ENCODE measurements around the gene PLEKHH2. TPM values are rescaled to one million over a fixed set of nuclear protein-coding genes. Genes with fewer than 3 reads are reported as not detected.

PLEKHH2 gene
- polyA plus RNA-seq, 3 donors: not detected

- intact Hi-C loops (cut with micrococcal nuclease): no loop called here
- H2AFZ ChIP-seq (ENCODE audit: insufficient read depth, low read depth, low read length, poor library complexity, severe bottlenecking): no peak overlapping the region
- Mint-ChIP-seq H3K27ac (peak overlapping the region in 3 of 7 donors; percentile 15 to 60 (median 31)), H3K4me1 (peaks cover 12% of the 10 kb centered on the region), H3K9me3 (peaks cover 0 to 2% (median 0%) of the 10 kb centered on the region in 7 donors), H3K36me3 (no peaks in the 10 kb centered on the region), H3K4me3 (no peak overlapping the region), H3K27me3 (ENCODE audit: low read depth in 3 of 3) (peaks cover 5 to 13% (median 13%) of the 10 kb centered on the region in 3 donors)
- DNase-seq: peak in 2 of 3 donors; percentile 4 to 14
- H3K9ac ChIP-seq (ENCODE audit: insufficient read depth, low read length, poor library complexity, severe bottlenecking): no peak overlapping the region
- H3K27ac ChIP-seq (ENCODE audit: low read depth in 1 of 2, low read length in 2 of 2): no peak overlapping the region
- H3K4me3 ChIP-seq (replicated peaks in 1 of 3; ENCODE audit: low read depth in 2 of 3, low read length in 3 of 3): no peak overlapping the region
- peaks cover 6% of the 10 kb centered on the region in 2 donors for H3K4me1 ChIP-seq (ENCODE audit: control insufficient read depth in 1 of 2, insufficient read depth in 2 of 2, low read length in 2 of 2)
- H4K20me1 ChIP-seq (ENCODE audit: insufficient read depth, low read length): no peaks in the 10 kb centered on the region
- no peak for TF ChIP-seq CTCF (IDR thresholded peaks at IDR 0.05)
- H3K27me3 ChIP-seq (ENCODE audit: control insufficient read depth in 2 of 2, insufficient read depth in 2 of 2, low read length in 2 of 2): peaks cover 2 to 6% of the 10 kb centered on the region in 2 donors
- H3K79me2 ChIP-seq (ENCODE audit: insufficient read depth, low read length): no peaks in the 10 kb centered on the region
- no peaks in the 10 kb centered on the region for H3K9me3 ChIP-seq (replicated peaks in 1 of 2; ENCODE audit: control insufficient read depth in 1 of 2, insufficient read depth in 1 of 2, low read length in 2 of 2)
- no peak overlapping the region for H3K4me2 ChIP-seq (replicated peaks; ENCODE audit: extremely low read depth, low read length, poor library complexity, severe bottlenecking)
- no peaks in the 10 kb centered on the region for H3K36me3 ChIP-seq (replicated peaks in 1 of 2; ENCODE audit: control insufficient read depth in 1 of 2, insufficient read depth in 2 of 2, low read length in 2 of 2)
Measured at GRCh38 chr2:43717322-43717721, 80.3 kb downstream of the PLEKHH2 start.

- H3K4me2 ChIP-seq (replicated peaks; ENCODE audit: extremely low read depth, low read length, poor library complexity, severe bottlenecking): no peak overlapping the region
- intact Hi-C loops (cut with micrococcal nuclease): no loop called here
- Mint-ChIP-seq H3K27me3 (ENCODE audit: low read depth in 3 of 3) (peaks cover 6 to 12% (median 7%) of the 10 kb centered on the region in 3 donors), H3K36me3 (no peaks in the 10 kb centered on the region), H3K9me3 (peaks cover 0 to 2% (median 0%) of the 10 kb centered on the region in 7 donors), H3K4me1 (peaks cover 12% of the 10 kb centered on the region), H3K4me3 (no peak overlapping the region), H3K27ac (no peak overlapping the region)
- no peak overlapping the region for H2AFZ ChIP-seq (ENCODE audit: insufficient read depth, low read depth, low read length, poor library complexity, severe bottlenecking)
- H3K79me2 ChIP-seq (ENCODE audit: insufficient read depth, low read length): no peaks in the 10 kb centered on the region
- no peak for DNase-seq
- H3K36me3 ChIP-seq (replicated peaks in 1 of 2; ENCODE audit: control insufficient read depth in 1 of 2, insufficient read depth in 2 of 2, low read length in 2 of 2): no peaks in the 10 kb centered on the region
- H3K27me3 ChIP-seq (ENCODE audit: control insufficient read depth in 2 of 2, insufficient read depth in 2 of 2, low read length in 2 of 2): peaks cover 2 to 3% of the 10 kb centered on the region in 2 donors
- H4K20me1 ChIP-seq (ENCODE audit: insufficient read depth, low read length): no peaks in the 10 kb centered on the region
- H3K4me1 ChIP-seq (ENCODE audit: control insufficient read depth in 1 of 2, insufficient read depth in 2 of 2, low read length in 2 of 2): peaks cover 6% of the 10 kb centered on the region in 2 donors
- no peak for TF ChIP-seq CTCF (IDR thresholded peaks at IDR 0.05)
- no peak overlapping the region for H3K9ac ChIP-seq (ENCODE audit: insufficient read depth, low read length, poor library complexity, severe bottlenecking)
- no CpG with 5 or more reads among the region's 5 CpGs for WGBS (ENCODE audit: insufficient coverage)
- no peak overlapping the region for H3K27ac ChIP-seq (ENCODE audit: low read depth in 1 of 2, low read length in 2 of 2)
- H3K9me3 ChIP-seq (replicated peaks in 1 of 2; ENCODE audit: control insufficient read depth in 1 of 2, insufficient read depth in 1 of 2, low read length in 2 of 2): no peaks in the 10 kb centered on the region
- no peak overlapping the region for H3K4me3 ChIP-seq (replicated peaks in 1 of 3; ENCODE audit: low read depth in 2 of 3, low read length in 3 of 3)
Measured at GRCh38 chr2:43718530-43719124, 81.6 kb downstream of the PLEKHH2 start.

Measured in CD14-positive monocyte (primary cell).